Fibroblast of the aortic adventitia (primary cell): ENCODE measurements around the gene PCDHGA2. TPM values are rescaled to one million over a fixed set of nuclear protein-coding genes. Genes with fewer than 3 reads are reported as not detected.
"Not testable (repeated sequence)": the region's sequence is repeated elsewhere in the genome, so short reads cannot be mapped to it uniquely, and the experiment has no call there.

Source experiments
- DNase-seq: peaks from one replicate; pipeline ENCODE4 v3.0.0-alpha.2; 2010; ENCODE audit warnings: low read depth
- H3K4me3 ChIP-seq: 2 replicates; pipeline ENCODE4 v1.5.1; 2011; ENCODE audit warnings: low read depth, mild to moderate bottlenecking, control low read depth, low read length, moderate library complexity
- total RNA-seq: library from RNA; depleted of rRNA; stranded (reverse); fragments of >200 nt; gene quantifications from 2 replicates; pipeline ENCODE4 v1.2.3, GENCODE V29; 2012; ENCODE audit warnings: low replicate concordance
- TF ChIP-seq, protein P1 (sequence below): IDR thresholded peaks from 2 replicates; pipeline ENCODE4 v1.5.1; 2011; ENCODE audit warnings: mild to moderate bottlenecking, low read length, control low read depth, inconsistent platforms; ENCODE audit not compliant: insufficient read depth

The PCDHGA2 gene
- 2.5 and 3.9 TPM in 2 replicates for total RNA-seq

DNA sequence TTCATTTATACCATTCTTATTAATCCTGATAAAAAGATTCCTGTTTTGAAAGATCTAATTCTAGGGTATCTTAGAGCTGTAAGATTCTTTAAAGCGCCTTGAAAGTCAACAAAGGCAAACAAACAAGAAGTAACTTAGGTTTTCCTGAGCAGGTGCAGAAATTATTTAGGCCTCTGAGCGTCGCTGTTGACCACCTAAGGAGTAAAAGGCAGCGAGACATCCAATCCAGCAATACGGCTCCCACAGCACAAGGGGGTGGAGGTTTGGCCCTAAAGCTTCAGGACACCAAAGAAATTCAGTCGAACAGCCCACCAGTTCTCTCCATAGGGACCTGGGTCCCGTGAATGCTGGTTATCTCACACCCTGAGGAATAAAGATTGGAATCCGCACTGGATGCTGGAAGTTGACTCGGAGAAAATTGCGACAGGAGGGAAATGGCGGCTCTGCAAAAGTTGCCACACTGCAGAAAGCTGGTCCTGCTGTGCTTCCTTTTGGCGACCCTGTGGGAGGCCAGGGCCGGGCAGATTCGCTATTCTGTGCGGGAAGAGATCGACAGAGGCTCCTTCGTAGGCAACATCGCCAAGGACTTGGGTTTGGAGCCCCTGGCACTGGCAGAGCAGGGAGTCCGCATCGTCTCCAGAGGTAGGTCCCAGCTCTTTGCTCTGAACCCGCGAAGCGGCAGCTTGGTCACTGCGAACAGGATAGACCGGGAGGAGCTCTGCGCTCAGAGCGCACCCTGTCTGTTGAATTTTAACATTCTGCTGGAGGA lies at the start of gene PCDHGA2:
Gene PCDHGA2 (plus strand): TSS at position 223 of the 769 bp plus-strand sequence.
- peak; percentile 68 for DNase-seq
- TF ChIP-seq, protein P1, sequence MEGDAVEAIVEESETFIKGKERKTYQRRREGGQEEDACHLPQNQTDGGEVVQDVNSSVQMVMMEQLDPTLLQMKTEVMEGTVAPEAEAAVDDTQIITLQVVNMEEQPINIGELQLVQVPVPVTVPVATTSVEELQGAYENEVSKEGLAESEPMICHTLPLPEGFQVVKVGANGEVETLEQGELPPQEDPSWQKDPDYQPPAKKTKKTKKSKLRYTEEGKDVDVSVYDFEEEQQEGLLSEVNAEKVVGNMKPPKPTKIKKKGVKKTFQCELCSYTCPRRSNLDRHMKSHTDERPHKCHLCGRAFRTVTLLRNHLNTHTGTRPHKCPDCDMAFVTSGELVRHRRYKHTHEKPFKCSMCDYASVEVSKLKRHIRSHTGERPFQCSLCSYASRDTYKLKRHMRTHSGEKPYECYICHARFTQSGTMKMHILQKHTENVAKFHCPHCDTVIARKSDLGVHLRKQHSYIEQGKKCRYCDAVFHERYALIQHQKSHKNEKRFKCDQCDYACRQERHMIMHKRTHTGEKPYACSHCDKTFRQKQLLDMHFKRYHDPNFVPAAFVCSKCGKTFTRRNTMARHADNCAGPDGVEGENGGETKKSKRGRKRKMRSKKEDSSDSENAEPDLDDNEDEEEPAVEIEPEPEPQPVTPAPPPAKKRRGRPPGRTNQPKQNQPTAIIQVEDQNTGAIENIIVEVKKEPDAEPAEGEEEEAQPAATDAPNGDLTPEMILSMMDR: peak; percentile 55
- peak within 1 kb of the TSS; percentile 57 for H3K4me3 ChIP-seq

- TF ChIP-seq, protein P1: no peak
- no peak overlapping the region for H3K4me3 ChIP-seq
- no peak for DNase-seq
These were observed 40.2 kb upstream of the PCDHGA2 start for GRCh38 chr5:141298376-141298775.

GRCh38 chr5:141303756-141304155 lies 34.8 kb upstream of the PCDHGA2 start, which contains the start of gene SLC25A2:
SLC25A2 (minus strand) TSS chr5:141304049; CDS start chr5:141303865, 184 bp downstream.
- DNase-seq: no peak
- H3K4me3 ChIP-seq: no peak within 1 kb of the TSS
- TF ChIP-seq, protein P1: no peak

- H3K4me3 ChIP-seq: no peak overlapping the region
- DNase-seq: no peak
- TF ChIP-seq, protein P1: no peak
These were observed 31.9 kb upstream of the PCDHGA2 start for GRCh38 chr5:141306630-141307029.

- DNase-seq: no peak
- TF ChIP-seq, protein P1: no peak
- no peak overlapping the region for H3K4me3 ChIP-seq
These were observed 24.8 kb upstream of the PCDHGA2 start for GRCh38 chr5:141313711-141314110.

DNA sequence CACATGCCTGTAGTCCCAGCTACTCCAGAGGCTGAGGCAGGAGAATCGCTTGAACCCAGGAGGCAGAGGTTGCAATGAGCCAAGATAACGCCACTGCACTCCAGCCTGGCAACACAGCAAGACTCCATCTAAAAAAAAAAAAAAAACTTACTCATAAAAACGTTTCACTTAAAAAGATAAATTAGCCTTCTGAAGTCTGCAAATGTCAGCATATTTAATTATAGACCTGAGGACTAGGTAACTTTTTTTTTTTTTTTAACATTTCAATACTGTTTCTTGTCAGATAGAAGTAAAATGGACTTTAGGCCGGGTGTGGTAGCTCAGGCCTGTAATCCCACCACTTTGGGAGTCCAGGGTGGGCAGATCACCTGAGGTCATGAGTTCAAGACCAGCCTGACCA lies 21.6 kb upstream of the PCDHGA2 start:
- DNase-seq, H3K4me3 ChIP-seq: not testable (repeated sequence)

GRCh38 chr5:141319202-141319601 lies 19.4 kb upstream of the PCDHGA2 start:
- no peak overlapping the region for H3K4me3 ChIP-seq
- TF ChIP-seq, protein P1: no peak
- no peak for DNase-seq
